Fibroblast of skin of scalp (primary cell): ENCODE results near the gene ATRNL1.

Experiments used
- DNase-seq: peaks from one replicate; pipeline ENCODE4 v3.0.0-alpha.2; 2013

The ATRNL1 gene

GRCh38 chr10:115992236-115992986 lies 899.2 kb downstream of the ATRNL1 start:
- no peak for DNase-seq

- DNase-seq, result no peak
These were observed 902.9 kb downstream of the ATRNL1 start for GRCh38 chr10:115996031-115996430.

DNA sequence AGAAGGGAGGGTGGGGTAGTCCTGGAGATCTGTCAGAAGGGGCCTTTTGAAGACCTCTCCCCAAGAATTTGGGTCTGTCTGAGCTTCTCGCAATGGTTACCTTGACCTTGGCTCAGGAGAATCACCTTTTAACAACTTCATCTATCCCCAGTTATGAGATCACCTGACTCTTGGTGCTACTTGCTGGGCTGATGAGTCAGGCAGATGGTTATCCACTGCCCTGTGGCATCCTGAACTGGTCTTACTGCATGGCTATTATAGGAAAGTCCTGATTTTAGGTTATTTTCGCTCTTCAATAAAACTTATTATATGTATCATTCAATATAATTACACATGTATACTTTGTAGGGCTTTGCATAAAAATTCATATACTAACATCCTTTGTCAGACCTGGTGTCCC lies 905.1 kb downstream of the ATRNL1 start:
- no peak for DNase-seq
